Measurements from ENCODE around the gene DNAAF9.
"Not testable (repeated sequence)": the region's sequence is repeated elsewhere in the genome, so short reads cannot be mapped to it uniquely, and the experiment has no call there.

The DNAAF9 gene

GRCh38 chr20:3407040-3407770 lies at the start of gene DNAAF9:
Gene DNAAF9, minus strand, starts transcription at chr20:3407669. Its CDS starts 112 bp downstream, at chr20:3407557.
- peak; percentile 51 to 52 for ATAC-seq

DNA sequence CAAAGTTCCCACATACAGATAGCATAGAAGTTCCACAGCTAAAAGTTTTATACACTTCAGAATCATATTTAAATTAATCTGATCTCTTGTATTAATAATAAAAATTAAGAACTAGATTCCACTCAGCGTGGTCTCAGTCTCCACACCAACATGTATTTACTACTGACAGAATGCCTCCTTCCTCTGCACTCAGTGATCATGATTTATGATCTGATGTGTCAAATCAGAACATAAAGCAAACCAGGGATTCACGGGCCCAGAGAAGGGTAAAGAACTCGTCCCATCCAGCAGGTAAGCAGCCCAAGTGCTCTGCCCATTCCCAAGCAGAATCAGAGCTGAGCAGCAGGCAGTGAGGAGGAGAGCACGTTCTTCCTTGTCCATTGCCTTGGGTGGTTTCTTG lies 49.2 kb upstream of the DNAAF9 start:
- ATAC-seq = no peak

DNA sequence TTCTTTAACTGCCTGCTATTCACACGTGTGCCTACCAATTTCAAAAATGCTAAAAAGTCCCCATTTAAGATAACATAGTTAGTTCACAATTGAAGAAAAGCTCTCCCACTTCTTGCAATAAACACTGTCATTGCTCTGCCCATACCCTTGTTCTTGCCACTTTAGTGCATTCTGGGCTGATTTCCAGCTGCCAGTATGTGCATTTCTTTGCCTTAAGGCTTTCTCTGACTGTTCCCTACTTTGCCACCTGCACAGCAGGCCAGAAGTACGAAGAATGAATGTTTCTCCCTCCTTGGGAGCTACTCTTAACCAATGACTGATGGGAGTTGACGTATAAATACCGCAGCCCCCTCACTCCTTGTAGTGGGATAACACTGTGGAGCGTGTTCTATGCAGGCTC lies 47.4 kb upstream of the DNAAF9 start:
- ATAC-seq = no peak

DNA sequence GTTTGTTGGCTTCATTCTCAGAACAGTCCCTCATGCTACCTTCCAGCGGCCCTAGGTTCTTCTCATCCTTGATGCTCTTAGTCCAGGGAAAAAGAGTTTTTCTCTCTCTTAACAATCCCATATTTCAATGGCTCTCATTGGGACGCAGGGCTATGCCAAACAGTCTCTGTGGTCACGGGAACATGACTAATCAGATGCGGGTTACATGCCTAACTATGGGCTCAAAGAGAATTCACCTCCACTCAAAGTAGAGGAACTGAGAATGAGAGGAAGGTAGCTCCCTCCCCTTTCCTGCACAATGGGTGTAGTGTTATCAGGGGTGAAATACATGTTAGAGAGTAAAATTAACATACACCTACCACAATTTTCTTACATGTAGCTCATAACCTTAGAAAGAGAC lies 45.2 kb upstream of the DNAAF9 start:
- no peak for ATAC-seq

GRCh38 chr20:3452136-3452535 lies 44.7 kb upstream of the DNAAF9 start:
- ATAC-seq = no peak

- ATAC-seq = no peak
Measured at GRCh38 chr20:3449319-3449718, 41.9 kb upstream of the DNAAF9 start.

DNA sequence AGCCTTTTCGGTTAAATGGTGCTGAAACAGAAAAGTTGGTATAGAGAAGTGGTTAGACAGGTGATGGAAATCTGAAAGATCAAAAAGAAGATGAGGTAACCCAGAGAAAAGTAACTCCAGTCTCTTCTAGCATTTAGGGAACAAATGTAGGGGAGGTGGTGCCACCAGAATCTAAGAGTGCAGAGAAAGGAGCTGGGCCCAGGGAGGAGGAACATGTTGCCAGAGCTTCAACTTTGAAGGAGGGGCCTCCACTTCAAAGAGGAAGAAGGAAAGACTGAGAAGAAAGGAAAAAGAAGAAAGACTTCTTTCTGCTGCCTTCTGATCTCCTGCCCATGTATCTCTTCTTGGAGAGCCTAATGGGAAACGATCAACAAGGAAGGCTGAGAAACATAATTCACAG lies 39.9 kb upstream of the DNAAF9 start:
- ATAC-seq = no peak

DNA sequence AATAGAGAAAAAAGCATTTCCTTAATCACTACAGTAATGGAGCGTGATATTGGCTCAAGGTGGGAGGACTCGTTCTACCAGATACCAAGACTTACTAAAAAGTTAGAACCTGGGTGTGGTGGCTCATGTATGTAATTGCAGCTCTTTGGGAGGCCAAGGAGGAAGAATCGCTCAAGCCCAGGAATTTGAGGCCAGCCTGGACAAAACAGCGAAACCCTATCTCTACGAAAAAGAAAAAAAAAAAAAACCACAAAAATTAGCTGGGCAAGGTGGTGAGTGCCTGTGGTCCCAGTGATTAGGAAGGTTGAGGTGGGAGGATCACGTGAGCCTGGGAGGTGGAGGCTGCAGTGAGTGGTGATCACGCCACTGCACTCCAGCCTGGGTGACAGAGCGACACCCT lies 39.3 kb upstream of the DNAAF9 start:
- no peak for ATAC-seq

DNA sequence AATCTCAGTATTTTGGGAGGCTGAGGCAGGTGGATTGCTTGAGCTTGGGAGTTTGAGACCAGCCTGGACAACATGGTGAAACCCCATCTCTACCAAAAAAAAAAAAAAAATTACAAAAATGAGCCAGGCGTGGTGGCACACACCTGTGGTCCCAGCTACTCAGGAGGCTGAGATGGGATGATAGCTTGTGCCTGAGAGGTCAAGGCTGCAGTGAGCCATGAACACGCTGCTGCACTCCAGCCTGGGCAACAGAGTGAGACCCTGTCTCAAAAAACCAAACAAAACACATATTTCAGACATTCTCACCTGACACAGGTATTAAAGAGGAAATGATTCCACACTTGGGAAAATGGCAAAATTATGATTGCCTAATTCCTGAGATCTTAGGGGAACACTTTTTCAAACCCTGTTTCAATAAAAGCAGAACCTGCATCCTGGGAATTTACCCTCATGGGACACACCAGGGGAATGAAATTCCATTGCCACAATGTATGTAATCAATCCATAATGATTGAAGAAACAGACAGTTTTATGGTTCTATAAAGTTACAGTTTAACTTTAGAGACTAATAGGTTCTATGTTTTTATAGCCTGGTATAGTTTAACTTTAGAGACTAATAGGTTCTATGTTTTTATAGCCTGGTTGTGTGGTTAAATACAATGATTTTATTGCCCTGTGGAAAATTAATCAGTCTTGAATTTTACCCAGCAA lies 29.6 kb upstream of the DNAAF9 start:
- no peak for ATAC-seq

DNA sequence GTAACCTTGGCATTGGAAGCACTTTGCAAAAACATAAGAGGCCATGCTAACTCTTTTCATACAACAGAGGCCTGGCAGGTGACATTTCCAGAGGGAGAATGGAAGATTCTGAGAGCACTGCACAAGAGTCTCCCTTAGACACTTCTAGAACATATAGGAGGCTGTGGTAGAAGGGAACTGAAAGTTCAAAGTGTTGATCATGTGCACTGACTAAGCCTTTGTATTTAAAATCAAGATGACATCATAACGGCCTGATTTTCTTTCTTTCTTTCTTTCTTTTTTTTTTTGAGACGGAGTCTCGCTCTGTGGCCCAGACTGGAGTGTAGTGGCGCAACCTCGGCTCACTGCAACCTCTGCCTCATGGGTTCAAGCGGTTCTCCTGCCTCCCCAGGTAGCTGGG lies 26.8 kb upstream of the DNAAF9 start:
- no peak for ATAC-seq

DNA sequence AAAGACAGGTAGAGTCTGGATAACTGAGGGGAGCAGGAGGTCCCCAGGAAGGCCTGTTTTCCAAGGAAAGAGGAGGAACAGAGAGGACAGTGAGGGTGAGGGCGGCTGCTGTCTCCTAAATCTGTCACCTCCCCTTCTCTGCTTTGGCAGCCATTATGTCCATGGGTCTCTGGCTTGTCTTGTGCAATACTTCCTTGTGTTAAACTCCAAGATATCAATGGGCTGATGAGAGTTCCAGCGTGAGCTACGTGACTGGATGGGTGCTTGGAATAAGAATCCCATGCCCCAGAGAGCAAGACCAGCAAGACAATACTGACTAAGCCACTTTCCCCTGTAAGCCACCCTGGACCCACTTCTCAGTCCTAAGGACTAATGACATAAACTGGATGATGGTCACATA lies 26.3 kb upstream of the DNAAF9 start:
- ATAC-seq = no peak

- ATAC-seq = no peak
Measured at GRCh38 chr20:3432844-3433243, 25.4 kb upstream of the DNAAF9 start.

DNA sequence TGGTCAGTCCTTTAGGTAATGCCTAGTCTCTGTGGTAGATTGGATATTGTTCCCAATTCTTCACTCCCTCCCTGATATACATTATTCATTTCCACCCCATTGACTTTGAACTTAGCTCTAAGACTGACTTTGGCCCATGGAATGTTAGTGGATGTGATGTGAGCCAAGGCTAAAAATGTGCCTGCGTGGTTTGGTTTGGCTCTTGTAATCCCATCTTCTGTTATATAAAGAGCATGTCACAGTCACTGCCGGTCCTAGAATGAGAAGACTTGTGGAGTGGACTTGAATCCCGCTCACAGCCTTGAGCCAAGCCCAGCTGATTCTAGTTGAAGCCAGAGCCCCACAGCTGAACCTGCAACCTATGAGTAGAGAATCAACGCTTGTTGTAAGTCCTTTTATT lies 23.6 kb upstream of the DNAAF9 start:
- no peak for ATAC-seq

GRCh38 chr20:3430376-3431069 lies 23.1 kb upstream of the DNAAF9 start:
- no peak for ATAC-seq

- not testable (repeated sequence) for ATAC-seq
Measured at GRCh38 chr20:3426766-3427165, 19.3 kb upstream of the DNAAF9 start.

DNA sequence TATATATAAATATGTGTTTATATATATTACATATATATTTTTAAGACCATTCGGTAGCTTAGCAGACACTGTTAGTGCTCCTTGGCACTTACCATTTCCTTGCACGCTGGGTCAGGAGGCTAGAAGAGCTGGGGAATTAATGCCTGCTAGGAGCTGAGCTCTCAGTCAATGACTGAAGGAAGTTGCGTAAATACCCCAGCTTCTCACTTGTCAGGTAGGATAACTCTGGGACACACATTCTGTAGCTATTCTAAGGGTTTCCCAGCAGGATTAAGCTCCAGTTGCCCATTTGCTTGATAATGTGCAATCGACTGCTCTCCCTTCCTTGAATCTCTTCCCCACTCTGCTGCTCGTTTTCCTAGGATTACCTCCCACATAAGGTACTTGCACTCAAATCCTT lies 15.7 kb upstream of the DNAAF9 start:
- ATAC-seq = no peak

DNA sequence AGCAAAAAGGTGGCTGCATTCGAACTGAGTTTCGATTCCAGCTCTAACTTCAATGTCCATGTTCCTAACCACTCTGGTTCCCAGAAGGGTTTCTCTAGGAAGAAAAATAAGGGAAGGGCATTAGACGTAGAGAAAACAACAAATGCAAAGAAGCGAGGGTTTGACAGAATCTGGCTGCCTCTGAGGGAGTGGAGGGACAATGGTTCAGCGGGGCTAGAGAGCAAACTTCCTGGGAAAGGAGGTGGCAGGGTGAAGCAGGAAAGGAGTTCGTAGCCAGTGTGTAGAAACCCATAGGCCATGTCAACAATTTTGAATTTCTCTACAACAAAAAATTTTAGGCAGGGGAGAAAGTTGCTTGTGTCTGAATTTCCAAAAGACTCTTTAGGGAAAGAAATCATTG lies 14.5 kb upstream of the DNAAF9 start:
- no peak for ATAC-seq

DNA sequence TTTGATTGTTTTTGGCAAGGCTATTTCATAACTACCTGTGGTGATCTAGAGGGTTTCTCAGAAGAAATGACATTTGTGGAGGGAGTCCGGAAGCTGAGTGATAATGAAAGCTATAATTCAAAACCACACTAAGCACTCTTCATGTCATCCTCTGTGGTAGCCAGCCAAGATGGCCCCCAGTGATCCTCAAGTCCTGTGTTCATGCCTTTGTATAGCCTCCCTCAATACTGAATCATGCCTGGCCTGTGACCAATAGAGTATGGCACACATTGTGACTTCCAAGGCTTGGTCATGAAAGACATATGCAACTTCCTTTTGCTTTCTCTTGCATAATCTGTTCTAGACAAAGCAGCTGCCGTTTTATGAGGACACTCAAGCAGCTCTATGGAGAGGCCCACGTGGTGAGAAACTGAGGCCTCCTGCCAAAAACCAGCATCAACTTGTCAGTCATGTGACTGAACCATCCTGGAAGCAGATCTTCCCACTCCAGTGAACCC lies 12.8 kb upstream of the DNAAF9 start:
- peak; percentile 100 for ATAC-seq

- ATAC-seq = not testable (repeated sequence)
Measured at GRCh38 chr20:3418161-3418560, 10.7 kb upstream of the DNAAF9 start.

- ATAC-seq = no peak
Measured at GRCh38 chr20:3414122-3414521, 6.7 kb upstream of the DNAAF9 start.

DNA sequence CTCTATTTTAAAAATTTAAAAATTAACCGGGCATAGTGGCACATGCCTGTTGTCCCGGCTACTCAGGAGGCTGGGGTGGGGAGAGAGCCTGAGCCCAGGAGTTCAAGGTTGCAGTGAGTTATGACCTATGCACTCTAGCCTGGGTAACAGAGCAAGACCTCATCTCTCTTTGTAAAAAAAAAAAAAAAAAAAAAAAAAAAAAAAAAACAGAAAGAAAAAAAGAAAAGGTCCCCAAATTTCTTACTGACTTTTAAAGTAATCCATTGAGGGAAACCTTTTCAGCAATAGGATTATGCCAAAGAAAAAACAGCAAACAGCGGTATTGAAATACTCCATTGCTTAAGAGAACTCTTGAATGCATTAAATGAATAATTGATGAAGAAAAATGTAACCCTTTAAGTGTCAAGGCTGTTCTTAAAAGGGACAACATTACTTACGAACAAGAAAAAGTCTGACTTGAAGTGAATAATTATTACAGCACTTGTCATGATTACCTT lies 6.0 kb upstream of the DNAAF9 start:
- ATAC-seq = no peak

DNA sequence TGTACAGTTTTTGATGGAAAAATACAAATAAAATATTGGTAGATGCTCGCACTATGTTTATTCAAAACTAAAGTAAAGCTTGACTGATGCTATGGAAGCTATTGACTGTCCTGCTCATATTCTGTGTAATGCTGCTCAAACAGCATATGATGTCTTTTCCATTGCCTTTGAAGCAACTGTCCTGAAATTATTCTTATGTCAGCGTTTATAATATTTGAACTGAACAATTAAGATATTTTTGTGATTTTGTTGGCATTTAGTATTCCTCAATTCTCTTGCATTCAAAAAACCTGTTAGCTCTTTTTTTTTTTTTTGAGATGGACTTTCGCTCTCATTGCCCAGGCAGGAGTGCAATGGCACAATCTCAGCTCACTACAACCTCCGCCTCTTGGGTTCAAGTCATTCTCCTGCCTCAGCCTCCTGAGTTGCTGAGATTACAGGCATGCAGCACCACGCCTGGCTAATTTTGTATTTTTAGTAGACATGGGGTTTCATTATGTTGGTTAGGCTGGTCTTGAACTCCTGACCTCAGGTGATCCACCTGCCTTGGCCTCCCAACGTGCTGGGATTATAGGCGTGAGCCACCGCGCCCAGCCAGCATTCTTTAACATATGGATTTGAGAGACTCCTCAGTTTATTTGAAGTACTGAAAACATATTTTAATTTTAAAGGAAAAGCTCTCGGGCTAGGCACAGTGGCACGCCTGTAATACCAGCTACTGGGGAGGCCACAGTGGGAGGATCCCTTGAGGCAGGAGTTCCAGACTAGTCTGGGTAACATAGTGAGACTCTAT lies 5.3 kb upstream of the DNAAF9 start:
- ATAC-seq = no peak

GRCh38 chr20:3410464-3410863 lies 3.0 kb upstream of the DNAAF9 start:
- no peak for ATAC-seq
